HG03520 (cell line): ENCODE results near the gene STAT5B.
A peak's percentile ranks its signal among the peaks of the same experiment; 100 is the strongest.
"Not testable (repeated sequence)": the region's sequence is repeated elsewhere in the genome, so short reads cannot be mapped to it uniquely, and the experiment has no call there.

ENCODE experiments used
- ATAC-seq: cut with Tn5 transposase; IDR thresholded peaks from one replicate; pipeline ENCODE4 v1.9.1; 2021; ENCODE audit warnings: mild to moderate bottlenecking, moderate library complexity; ENCODE audit not compliant: unreplicated experiment

STAT5B gene

DNA sequence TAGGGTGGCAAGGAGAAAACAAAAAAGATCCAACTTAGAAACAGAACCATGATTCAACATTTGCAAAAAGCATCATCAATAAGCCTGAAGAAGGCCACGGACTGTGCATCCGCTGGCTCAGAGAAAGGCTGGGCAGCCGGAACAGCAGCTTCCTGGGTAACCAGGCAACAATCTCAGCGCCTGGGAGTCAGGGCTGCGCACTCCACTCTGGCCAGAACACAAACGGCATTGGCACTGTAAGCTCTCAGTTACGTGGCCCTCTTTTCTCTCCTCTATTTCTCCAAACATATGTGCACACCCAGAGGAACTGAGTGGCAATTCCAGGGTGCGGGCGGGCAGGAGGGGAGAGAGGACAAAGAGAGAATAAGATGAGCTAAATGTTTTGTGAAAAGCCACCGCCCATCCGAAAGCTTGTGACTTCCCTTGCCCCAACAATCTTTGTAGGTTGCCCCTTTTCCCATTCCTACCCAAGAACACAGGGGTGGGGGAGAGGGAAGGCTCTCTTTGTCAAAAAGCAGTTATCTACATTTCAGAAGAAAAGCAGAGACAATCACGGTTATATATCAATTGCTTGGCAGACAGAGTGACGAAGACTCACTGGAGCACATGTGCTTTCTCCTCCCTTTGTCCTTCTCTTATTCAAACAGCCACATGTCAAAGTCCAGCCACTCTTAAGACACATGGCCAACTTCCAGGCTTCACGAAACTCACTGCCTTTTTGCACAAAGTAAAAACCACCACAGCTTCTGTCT is 75.3 kb downstream of the STAT5B start:
- ATAC-seq: no peak

DNA sequence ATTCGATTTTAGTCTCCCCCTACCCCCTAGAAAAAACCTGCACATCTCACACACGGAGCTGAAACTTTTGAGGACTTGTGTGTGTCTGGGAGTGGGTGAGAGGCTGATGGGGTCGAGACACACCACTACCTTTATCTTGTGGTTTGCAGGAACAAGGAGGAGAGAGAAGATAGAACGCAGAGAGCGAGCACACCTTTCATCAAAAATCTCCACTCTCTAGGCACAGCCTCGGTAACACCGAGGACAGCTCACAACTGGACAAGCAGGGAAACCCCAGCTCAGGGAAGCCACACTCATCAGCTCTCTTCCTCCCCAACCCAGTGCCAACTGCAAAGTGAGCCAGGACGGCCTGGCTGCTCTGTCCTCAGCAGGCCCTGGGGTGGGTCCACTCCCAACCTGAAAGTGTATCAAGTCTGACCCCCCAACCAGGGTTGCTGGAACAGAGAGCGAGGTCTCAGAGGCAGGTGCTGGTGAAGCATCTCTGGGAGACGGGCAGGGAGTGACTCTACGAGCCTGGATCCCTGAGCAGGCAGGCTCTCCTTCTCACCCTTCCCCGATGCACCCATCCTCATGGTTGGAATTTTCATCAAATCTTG is 76.7 kb downstream of the STAT5B start:
- ATAC-seq: no peak

DNA sequence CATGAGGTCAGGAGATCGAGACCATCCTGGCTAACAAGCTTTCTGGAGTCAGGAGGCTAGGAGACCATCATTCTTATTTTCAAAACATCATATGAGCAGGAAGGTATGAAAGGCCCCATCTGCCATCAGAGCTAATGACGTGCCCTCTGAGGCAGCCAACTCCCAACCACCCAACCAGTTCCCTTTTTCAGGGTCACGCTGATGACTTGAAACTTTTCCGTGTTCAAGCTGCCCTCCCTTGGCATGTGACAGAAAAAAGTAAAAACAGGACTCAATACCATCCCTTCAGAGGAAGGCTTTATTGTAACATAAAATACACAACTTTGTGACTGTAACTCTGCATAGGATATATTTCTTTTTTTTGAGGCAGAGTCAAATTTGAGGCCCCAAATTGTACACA is 77.3 kb downstream of the STAT5B start:
- ATAC-seq: no peak

DNA sequence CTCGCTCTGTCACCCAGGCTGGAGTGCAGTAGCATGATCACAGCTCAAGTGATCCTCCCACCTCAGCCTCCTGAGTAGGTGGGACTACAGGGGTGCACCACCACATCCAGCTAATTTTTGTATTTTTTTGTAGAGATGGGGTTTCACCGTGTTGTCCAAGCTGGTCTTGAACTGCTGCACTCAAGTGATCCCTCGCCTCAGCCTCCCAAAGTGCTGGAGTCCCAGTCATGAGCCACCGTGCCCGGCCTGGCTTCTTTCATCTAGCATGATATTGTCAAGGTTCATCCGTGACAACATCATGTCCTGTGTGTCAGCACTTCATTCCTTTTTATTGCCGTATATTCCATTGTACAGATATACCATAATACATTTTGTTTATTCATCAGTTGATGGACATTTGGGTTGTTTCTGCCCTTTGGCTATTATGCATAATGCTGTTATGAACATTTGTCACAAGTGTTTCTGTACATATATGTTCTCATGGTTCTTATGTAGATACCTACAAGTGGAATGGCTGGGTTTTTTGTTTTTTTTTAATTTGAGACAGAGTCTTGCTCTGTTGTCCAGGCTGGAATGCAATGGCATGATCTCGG is 78.5 kb downstream of the STAT5B start:
- no peak for ATAC-seq

DNA sequence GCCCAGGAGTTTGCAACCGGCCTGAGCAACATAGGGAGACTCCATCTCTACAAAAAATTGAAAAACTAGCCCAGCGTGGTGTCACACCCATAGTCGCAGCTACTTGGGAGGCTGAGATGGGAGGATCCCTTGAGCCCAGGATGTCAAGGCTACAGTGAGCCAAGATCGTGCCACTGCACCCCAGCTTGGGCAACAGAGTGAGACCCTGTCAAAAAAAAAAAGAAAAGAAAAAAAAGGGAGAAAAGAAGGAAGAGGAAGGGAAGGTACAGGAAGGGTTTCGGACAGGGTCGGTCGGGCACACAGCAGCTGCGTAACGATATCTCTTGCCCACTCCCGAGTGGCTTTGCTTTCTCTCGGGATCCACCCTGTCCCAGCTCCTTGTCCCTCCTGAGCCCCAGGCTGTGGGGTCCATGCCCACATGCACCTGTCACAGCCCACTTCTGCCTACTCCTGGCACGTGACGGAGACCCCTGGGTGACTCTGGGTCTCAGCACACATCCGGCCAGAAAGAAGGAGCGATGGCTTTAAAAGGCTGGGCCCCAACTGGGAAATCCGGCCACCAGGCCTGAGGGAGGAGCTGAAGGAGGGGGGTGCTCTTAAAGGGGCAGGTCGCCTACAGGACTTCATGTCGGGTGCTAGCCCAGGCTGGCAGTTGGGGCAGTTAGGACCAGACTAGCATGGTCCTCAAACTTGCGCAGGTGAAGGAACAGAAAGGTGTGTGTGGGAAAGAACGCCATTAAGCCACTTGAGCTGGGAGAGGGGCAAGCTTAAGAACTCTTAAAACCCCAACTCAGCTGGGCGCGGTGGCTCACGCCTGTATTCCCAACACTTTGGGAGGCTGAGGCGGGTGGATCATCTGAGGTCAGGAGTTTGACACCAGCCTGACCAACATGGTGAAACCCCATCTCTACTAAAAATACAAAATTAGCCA is 82.0 kb downstream of the STAT5B start, which contains the start of gene GHDC:
Gene GHDC, minus strand, starts transcription at position 526 of the 931 bp plus-strand sequence. CDS start 913 bp downstream, outside the sequence.
- peak; percentile 73 for ATAC-seq

DNA sequence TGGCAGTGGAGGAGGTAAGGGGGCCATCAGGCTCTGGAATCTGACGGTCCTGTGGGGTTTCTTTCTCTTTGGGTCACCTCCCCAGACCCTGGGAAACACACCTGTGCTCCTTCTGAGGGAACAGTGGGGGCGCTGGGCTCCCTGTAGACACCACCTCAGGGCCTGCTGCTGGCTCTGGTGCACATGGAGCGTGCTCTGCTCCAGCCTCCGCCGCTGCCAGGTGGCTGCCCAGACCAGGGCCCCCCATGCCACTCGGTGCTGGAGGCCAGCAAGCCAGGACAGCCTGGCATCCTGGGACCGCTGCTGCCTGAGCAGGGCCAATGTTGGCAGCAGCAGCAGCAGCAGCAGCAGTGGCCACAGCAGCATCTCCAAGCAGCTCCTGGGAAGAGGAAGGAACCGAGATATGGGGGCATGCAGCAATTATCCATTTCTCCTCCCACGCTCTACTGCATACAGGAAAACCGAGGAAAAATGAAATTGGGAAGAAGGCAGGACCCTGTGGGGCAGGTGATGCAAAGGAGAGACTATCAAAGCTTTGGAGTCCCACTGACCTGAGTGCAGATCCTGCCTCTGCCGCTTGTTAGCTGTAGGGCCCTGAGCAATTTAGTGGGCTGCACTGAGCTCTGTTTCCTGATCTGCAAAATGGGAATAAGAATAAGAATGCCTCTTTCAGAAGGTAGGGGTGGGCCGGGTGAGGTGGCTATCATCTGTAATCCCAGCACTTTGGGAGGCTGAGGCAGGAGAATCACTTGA is 82.8 kb downstream of the STAT5B start:
- ATAC-seq: no peak

DNA sequence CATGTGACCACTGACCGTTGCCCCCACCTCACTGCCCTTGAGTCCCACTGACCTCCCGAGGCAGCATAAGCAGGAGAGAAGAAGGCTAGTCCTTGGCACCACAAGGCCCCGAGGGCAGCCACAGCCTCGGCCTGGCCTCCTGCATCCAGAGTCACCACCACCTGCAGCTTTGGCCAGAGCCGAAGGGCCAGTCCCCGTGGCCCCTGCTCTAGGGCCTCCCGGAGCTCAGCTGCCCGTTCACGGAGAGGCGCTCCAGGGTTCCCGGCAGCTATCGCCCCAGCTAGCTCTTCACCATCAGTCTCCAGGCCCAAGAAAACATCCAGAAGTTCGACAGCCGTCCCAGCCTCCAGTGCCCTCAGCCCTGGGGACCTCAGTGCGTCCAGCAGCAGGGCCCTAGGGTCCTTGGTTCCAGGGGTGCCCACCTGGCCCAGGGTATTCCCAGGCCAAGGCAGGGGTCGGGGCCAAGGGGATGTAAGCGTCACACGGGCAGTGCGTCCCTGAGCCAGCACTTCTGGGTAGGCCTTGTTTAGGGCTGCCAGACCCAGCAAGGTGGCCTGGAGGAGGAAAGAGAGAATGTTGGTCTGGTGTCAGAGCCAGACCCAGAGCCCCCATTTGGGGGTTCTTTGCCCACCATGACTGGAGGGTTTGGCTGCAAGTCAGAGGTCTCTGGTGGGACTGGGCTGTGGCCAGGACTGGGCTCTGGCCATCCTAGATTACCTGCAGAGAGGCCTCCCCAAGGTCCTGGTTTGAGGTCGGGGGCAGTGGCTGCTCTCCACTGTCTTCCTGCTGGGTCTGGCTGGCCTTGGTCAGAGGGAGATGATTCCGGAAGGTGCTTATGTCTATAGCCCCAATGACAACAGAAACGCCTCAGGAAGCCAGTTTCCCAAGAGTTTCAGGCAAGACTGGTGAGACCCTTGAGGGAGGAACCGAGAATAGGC is 83.7 kb downstream of the STAT5B start:
- no peak for ATAC-seq

DNA sequence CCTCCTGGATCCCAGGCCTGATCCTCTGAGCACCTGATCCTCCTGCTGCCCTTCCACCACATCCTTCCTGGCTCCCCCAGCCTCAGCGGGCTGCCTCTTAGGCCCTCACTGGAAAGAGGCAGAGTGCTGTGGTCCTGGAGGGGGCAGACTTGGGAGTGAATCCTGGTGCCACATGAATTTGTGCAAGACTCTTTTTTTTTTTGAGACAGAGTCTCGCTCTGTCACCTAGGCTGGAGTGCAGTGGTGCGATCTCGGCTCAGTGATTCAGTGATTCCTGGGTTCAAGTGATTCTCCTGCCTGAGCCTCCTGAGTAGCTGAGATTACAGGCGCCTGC is 84.9 kb downstream of the STAT5B start:
- no peak for ATAC-seq

DNA sequence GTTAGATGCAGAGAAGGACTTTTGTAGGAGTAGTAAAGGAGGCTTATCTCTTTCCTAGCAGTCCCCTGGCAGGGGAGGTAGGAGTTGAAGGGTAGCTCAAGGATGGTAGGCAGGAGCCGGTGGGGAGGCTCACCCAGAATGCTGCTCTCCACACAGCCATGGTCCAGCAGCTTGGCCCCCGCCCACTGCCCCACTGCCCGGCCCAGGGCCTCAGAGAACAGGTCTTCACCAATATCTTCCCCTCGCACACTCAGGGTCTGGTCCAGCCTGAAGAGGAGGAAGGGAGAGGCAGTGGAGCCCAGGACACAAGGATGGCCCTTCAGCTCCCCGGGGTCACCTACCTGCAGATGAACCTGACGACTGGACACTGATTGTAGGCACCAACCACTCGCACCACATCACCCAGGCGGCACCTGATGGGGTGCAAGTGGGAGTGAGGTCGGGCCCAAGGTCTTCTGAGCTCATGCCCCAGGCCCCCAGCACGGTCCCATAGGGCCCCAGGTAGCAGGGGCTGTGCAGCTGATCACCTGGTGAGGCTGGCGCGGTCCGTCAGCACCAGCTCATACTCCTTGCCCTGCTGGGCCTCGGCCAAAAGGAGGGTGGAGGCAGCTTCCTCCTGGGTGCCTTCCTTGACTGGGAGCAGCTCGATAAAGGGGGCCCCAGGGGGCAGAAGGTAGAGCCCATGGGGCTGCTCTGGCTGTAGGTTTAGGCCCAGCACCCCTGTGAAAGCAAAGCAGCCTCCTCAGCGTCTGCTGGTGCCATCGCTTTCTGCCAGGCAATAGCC is 85.5 kb downstream of the STAT5B start:
- ATAC-seq: no peak

DNA sequence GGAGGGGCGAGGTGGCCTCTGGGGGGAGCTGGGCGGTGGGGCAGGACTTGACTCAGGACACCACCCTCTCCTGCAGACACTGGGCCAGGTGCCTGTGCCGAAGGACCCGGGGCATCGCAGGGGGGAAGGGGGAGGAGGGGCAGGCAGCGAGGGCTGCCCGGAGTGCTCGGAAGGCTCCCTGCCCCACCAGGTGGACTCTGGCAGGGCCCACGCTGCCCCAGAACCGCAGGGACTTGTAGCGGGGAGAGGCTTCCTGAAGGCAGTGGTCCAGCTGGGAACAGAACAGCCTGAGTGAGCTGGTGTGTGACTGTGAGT is 86.6 kb downstream of the STAT5B start:
- no peak for ATAC-seq

DNA sequence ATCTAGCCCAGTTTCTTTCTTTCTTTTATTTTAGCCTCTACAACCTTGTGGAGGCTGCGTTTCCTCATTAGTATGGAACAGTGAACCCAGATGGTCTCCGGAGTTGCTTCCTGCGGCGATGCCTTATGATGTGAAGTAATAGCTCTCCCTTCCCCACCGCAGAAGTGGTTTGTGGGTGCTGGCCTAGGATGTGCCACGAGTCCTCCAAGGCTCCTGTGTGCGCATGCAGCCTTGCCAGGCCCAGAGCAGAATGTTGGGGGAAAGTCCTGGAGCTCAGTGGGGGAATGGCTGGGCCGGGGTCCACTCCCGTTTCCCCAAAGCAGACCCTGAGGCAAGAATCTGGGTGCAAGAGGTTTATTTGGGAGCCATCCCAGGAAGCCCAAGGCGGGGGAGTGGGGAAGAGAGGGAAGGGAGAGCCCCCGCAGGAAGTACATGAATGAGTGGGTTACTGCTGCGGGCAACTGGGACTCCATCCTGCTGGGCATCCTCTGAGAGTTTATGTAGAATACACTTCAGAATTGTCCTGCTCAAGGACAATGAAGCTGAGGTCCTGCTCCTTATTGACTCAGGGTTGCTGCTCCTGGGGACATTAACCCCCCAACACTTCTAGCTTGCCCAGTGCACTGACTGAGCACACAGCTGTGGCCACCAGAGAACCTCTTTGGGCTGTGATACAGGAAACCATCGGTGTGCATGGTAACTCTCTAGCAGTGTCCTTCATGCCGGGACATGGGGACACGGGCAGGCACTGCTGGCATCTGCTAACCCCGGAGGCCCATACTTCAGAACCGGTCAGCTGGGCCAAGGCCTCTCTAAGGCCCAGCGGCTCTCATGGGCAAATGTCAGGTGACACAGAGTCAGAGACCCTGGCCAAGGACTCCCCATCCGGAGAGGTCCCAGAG is 87.2 kb downstream of the STAT5B start:
- ATAC-seq: no peak

DNA sequence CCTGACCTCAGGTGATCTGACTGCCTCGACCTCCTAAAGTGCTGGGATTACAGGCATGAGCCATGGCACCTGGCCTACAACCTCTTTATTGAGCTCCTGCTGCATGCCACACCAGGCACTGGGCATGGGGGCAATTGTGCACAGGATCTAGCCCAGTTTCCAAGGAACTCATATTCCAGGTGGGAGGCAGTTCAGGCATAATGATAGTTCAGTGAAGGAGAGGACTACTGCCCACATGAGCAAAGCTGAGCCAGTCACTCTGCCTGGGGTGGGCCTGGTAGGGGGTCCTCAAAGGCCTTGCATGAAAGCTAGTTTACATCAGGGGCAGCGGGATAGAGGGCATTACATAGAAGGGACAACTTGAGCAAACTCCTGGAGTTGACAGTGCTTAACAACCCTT is 88.4 kb downstream of the STAT5B start:
- ATAC-seq: no peak

DNA sequence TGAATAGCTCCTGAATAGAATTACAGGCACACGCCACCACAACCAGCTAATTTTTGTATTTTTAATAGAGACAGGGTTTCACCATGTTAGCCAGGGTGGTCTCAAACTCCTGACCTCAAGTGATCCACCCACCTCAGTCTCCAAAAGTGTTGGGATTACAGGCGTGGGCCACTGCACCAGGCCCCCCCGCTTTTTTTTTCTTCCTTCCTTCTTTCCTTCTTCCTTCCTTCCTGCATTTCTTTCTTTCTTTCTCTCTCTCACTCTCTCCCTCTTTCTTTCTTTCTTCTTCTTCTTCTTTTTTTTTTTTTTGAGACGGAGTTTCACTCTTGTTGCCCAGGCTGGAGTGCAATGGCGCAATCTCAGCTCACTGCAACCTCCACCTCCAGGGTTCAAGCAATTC is 90.0 kb downstream of the STAT5B start:
- ATAC-seq: not testable (repeated sequence)

DNA sequence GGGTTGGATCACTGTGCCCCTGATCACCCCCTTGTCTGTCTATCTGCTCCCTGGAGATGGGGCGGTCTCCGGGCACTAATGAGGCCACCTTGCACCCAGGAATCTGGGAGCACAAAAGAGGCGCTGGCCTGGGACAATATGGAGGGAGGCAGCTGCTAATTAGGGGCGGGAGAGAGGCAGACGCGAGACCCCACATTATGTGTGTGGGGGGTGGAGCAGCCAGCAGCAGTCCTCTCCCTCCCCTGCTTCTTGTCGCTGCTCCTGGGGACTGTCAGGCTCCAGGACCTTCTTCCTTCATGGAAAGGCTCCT is 90.6 kb downstream of the STAT5B start:
- no peak for ATAC-seq

DNA sequence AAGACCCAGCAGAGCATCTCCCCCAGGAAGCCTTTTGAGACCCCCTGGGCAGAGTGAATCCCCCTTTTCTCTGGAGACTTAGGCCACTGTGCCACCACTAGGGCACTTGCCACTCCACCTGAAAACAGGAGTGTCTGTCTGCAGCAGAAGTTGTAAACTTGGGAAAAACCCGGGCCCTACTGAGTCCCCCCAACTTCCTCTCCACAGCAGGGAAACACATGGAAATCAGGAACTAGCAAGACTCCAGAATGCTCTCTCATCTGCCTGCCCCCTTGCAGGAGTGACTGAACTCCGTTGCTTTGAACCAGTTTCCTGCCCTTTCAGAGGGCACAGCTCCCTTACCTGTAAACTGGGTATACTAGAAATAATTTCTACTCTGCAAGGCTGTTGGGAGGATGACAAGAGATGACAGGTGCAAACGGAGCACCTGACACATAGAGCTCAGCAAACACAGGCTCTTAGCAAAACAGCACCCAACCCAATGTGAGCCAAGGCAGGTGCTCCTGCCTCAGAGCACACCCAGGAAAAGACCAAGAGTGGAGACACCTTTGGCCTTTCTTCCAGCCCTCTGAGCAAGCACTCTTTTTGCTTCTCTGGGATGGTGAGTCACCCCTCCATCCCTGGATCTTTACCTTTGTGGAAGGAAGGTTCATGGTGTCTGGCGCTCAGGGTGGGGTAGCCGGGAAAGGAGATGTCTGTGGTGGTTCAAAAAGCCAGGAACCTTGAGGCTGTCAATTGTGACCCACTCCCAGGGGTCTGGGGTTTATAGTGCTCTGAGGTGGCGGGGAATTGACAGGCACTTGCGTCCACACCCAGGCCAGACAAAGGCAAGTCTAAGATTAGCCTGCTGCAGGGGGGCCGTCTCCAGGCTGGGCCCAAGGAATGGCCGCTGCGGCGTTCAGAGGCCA is 91.2 kb downstream of the STAT5B start, which contains the start of gene HCRT:
Gene HCRT, minus strand, starts transcription at position 740 of the 908 bp plus-strand sequence. Its CDS starts 87 bp downstream, at position 653.
- no peak for ATAC-seq

DNA sequence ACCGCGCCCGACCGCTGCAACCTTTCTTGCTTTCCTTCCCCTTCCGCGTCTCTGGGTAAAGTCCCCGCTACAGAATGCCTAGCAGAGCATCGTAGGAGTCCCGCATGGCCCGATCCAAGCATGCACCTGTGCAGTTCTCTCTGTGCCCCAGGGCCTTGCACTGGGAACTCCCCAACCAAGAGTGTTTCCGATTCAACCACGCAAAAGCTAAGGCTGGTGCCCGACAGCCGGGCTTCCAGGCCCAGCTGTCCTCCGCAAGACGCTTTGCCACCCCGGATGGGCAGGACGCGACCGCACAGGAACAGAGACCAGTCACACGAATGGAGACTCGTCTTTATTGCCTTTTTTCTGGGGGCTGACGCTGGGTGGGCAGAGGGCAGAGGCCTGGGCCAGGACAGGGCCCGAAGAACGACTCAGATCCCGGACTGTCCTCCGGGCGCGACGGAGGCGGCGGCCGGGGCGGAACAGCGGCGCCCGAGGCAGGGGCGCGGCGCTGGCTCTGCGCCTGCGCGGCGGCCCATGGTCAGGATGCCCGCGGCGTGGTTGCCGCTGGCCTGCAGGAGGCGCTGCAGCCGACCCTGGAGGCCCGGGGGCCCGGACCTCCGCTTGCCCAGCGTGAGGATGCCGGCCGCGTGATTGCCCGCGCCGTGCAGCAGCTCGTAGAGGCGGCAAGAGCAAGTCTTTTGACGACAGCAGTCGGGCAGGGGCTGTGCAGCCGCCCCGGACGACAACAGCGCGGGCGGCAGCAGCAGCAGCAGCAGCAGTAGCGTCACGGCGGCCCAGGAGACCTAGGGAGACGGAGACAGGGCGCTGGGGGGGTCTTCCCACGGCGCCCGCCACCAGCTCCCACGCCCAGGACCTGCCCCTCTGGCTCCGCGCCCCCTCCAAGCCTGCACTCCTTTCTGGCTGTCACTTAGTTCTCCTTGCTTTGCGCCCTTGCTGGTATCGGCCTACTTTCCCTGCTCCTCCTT is 92.2 kb downstream of the STAT5B start:
- ATAC-seq: peak; percentile 60
